RWPE2 (cell line): ENCODE results near the gene AXDND1.
"Not testable (repeated sequence)": the region's sequence is repeated elsewhere in the genome, so short reads cannot be mapped to it uniquely, and the experiment has no call there.

Source experiments
- ATAC-seq: fragments of 200-7000 bp; cut with Tn5 transposase; 3 replicates; pipeline ENCODE4 v1.9.1; 2021; ENCODE audit warnings: low read depth
- DNase-seq: peaks from one replicate; pipeline ENCODE4 v3.0.0-alpha.2; 2020; ENCODE audit warnings: low spot score
- H3K27ac ChIP-seq: fragments of 450-650 bp; 2 replicates; pipeline ENCODE4 v1.5.1; 2017; ENCODE audit warnings: mild to moderate bottlenecking; ENCODE audit not compliant: poor library complexity, severe bottlenecking
- H3K27me3 ChIP-seq: fragments of 250-450 bp; sonication (Bioruptor Pico); 2 replicates; pipeline ENCODE4 v1.5.1; 2021; ENCODE audit warnings: mild to moderate bottlenecking, moderate library complexity; ENCODE audit not compliant: insufficient read depth, poor library complexity, severe bottlenecking
- H3K36me3 ChIP-seq: fragments of 250-450 bp; sonication (Bioruptor Pico); 2 replicates; pipeline ENCODE4 v1.5.1; 2020; ENCODE audit warnings: low read depth, mild to moderate bottlenecking, moderate library complexity
- H3K4me1 ChIP-seq: fragments of 250-450 bp; sonication (Bioruptor Pico); 2 replicates; pipeline ENCODE4 v1.5.1; 2021; ENCODE audit warnings: mild to moderate bottlenecking, moderate library complexity; ENCODE audit not compliant: insufficient read depth, poor library complexity, severe bottlenecking
- H3K4me3 ChIP-seq: fragments of 250-450 bp; sonication (Bioruptor Pico); 2 replicates; pipeline ENCODE4 v1.5.1; 2021; ENCODE audit warnings: mild to moderate bottlenecking, moderate library complexity; ENCODE audit not compliant: severe bottlenecking
- H3K9me3 ChIP-seq: fragments of 250-450 bp; sonication (Bioruptor Pico); 2 replicates; pipeline ENCODE4 v1.5.1; 2021; ENCODE audit warnings: mild to moderate bottlenecking, moderate library complexity; ENCODE audit not compliant: severe bottlenecking
- CTCF ChIP-seq: fragments of 450-650 bp; IDR thresholded peaks from one replicate; pipeline ENCODE4 v1.5.1; 2017; ENCODE audit warnings: mild to moderate bottlenecking, moderate library complexity; ENCODE audit not compliant: poor library complexity, severe bottlenecking

The AXDND1 gene

DNA sequence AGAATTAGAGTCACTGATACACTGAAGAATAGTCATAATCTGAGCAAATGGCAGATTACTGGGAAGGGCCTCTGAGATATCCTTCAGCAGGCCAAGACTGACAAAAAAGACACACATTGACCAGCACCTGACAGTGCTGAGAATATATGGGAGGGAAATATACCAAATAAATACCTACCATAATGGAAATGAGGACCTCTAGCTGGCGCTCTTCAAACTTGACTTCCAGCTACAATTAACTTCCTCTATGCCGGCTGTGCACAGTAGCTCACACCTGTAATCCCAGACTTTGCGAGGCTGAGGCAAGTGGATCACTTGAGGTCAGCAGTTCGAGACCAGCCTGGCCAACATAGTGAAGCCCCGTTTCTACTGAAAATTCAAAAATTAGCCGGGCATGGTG lies 140.4 kb downstream of the AXDND1 start:
- Histone ChIP-seq H3K36me3 (no peaks in the 10 kb centered on the region), H3K27me3 (peaks cover 15% of the 10 kb centered on the region), H3K4me3 (no peak overlapping the region), H3K9me3 (no peaks in the 10 kb centered on the region), H3K27ac (no peak overlapping the region), H3K4me1 (no peaks in the 10 kb centered on the region)
- DNase-seq (no peak), ATAC-seq (no peak)
- no peak for TF ChIP-seq CTCF

DNA sequence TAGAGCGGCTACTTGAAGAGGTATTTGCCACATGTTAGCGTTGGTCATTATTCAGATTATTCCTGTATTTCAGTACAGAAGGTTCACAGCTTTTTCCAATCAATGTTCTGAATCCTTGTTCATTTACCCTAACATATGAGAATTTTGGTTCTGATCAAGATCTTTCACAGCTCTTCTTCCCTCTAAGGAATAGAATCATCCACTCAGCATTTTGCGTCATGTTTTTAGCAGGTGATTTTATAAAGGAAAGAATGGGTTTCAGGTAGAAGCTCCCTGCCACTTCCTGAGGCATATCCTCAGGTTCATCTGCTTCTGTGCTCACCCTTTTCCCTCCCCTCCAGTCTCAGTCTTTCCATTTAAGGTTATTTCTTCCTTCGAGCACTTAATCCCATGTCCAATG lies 143.6 kb downstream of the AXDND1 start:
- no peaks in the 10 kb centered on the region for H3K9me3 ChIP-seq
- no peaks in the 10 kb centered on the region for H3K36me3 ChIP-seq
- no peaks in the 10 kb centered on the region for H3K4me1 ChIP-seq
- no peak overlapping the region for H3K27ac ChIP-seq
- ATAC-seq, result no peak
- no peak for TF ChIP-seq CTCF
- H3K27me3 ChIP-seq, result peaks cover 15% of the 10 kb centered on the region
- H3K4me3 ChIP-seq, result no peak overlapping the region
- DNase-seq, result no peak

DNA sequence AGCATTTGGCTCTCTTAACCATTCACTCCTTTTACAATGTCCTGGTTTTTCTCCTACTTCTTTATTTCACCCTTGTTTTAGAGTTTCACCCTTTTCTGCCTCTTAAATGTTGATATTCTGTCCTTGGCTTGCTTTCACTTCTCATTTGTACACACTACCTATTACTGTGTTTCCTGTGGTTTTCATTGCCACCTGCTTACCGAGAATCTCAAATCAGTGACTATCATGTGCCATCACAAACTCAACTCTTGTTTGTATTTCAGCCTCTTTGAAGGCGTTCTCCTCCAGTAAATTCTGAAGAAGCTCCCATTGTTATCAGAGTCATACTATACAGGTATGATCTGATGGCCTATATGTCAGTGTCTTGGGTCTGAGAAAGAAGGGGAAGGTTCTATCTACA lies 144.3 kb downstream of the AXDND1 start:
- DNase-seq (no peak), ATAC-seq (no peak)
- Histone ChIP-seq H3K4me3 (no peak overlapping the region), H3K36me3 (no peaks in the 10 kb centered on the region), H3K9me3 (no peaks in the 10 kb centered on the region), H3K4me1 (no peaks in the 10 kb centered on the region), H3K27me3 (peaks cover 15% of the 10 kb centered on the region), H3K27ac (no peak overlapping the region)
- no peak for TF ChIP-seq CTCF

GRCh38 chr1:179516976-179517705 lies 151.4 kb downstream of the AXDND1 start:
- DNase-seq (no peak), ATAC-seq (no peak)
- H3K9me3 ChIP-seq, result no peaks in the 10 kb centered on the region
- TF ChIP-seq CTCF, result no peak
- no peaks in the 10 kb centered on the region for H3K4me1 ChIP-seq
- no peak overlapping the region for H3K4me3 ChIP-seq
- no peaks in the 10 kb centered on the region for H3K36me3 ChIP-seq
- no peak overlapping the region for H3K27ac ChIP-seq
- H3K27me3 ChIP-seq, result peaks cover 17% of the 10 kb centered on the region

- H3K9me3 ChIP-seq, H3K27ac ChIP-seq, DNase-seq, H3K4me1 ChIP-seq, ATAC-seq, H3K36me3 ChIP-seq, H3K4me3 ChIP-seq: not testable (repeated sequence)
- peaks cover 19% of the 10 kb centered on the region for H3K27me3 ChIP-seq
Observed at GRCh38 chr1:179518544-179518943, 152.8 kb downstream of the AXDND1 start.
